HepG2 (cell line): ENCODE results near the gene ACAT2. TPM values are rescaled to one million over a fixed set of nuclear protein-coding genes. Genes with fewer than 3 reads are reported as not detected.

Source experiments
- ATAC-seq: fragments of 200-7000 bp; cut with Tn5 transposase; 3 replicates; pipeline ENCODE4 v1.9.1; 2020; ENCODE audit warnings: mild to moderate bottlenecking, moderate library complexity
- BruUV-seq: library from RNA; stranded (reverse); fragments of 400-500 nt; replicated peaks from 2 replicates; lab custom pipeline; 2021; lab: Mats Ljungman, UMichigan
- CTCF ChIA-PET: fragments of 300-600 bp; formaldehyde crosslinking; extraction: SDS; loops from one replicate; lab custom pipeline; 2021; ENCODE audit warnings: low total read pairs, inconsistent platforms, low intra/inter-chr PET ratio; lab: Yijun Ruan, JAX
- POLR2A ChIA-PET: fragments of 350-600 bp; sonication (Branson Sonifier 250); formaldehyde crosslinking; loops from one replicate; lab custom pipeline; 2020; ENCODE audit warnings: antibody characterized with exemption, inconsistent platforms; lab: Yijun Ruan, JAX
- DNase-seq: peaks from one replicate; pipeline ENCODE4 v3.0.0-alpha.2; 2015; ENCODE audit warnings: low spot score
- FAIRE-seq: peaks from 3 replicates; lab custom pipeline; 2011; peaks lifted over from hg19 to GRCh38; lab: Jason Lieb, UNC
- H2AFZ ChIP-seq: one replicate; pipeline ENCODE4 v1.6.1; 2011; ENCODE audit warnings: low read length, inconsistent platforms
- H3K27ac ChIP-seq: fragments of 300-600 bp; 3 replicates; pipeline ENCODE4 v1.8.0; 2011; ENCODE audit warnings: mixed run types, mild to moderate bottlenecking, mixed read lengths, low read length, inconsistent platforms; ENCODE audit not compliant: insufficient read depth; ENCODE audit errors: extremely low read length
- H3K27me3 ChIP-seq, 2 experiments: fragments of 200-600 bp in 1 of 2; 2 replicates in 1 of 2; 3 replicates in 1 of 2; pipeline versions ENCODE4 v1.6.0 to v1.8.0; 2011; ENCODE audit warnings: low read length in 2 of 2, mild to moderate bottlenecking in 2 of 2, moderate library complexity in 2 of 2, inconsistent platforms in 1 of 2; ENCODE audit not compliant: insufficient read depth in 2 of 2, control insufficient read depth in 1 of 2
- H3K36me3 ChIP-seq, 2 experiments: fragments of 200-600 bp in 1 of 2; replicated peaks in 1 of 2; 2 replicates in 1 of 2; 3 replicates in 1 of 2; pipeline versions ENCODE4 v1.5.1 to v1.8.0; 2011; ENCODE audit warnings: low read length in 2 of 2, inconsistent platforms in 1 of 2; ENCODE audit not compliant: insufficient read depth in 2 of 2, control insufficient read depth in 1 of 2
- H3K4me1 ChIP-seq: 2 replicates; pipeline ENCODE4 v1.5.1; 2012; ENCODE audit warnings: low read length, inconsistent platforms; ENCODE audit not compliant: insufficient read depth
- H3K4me2 ChIP-seq: 2 replicates; pipeline ENCODE4 v1.6.0; 2011; ENCODE audit warnings: low read depth, low read length, inconsistent platforms
- H3K4me3 ChIP-seq, 3 experiments: fragments of 200-600 bp in 1 of 3; sonication (generic), shearing (Covaris generic) in 1 of 3; replicated peaks in 1 of 3; 2 replicates each; pipeline ENCODE4 v1.5.1; 2011 to 2016; ENCODE audit warnings: low read length in 3 of 3, inconsistent platforms in 2 of 3, low read depth in 2 of 3, mild to moderate bottlenecking in 2 of 3, control low read depth in 1 of 3, mixed read lengths in 1 of 3; ENCODE audit not compliant: insufficient read depth in 1 of 3
- H3K79me2 ChIP-seq: one replicate; pipeline ENCODE4 v1.6.1; 2011; ENCODE audit warnings: low read length, inconsistent platforms; ENCODE audit not compliant: insufficient read depth
- H3K9ac ChIP-seq: 2 replicates; pipeline ENCODE4 v1.6.0; 2011; ENCODE audit warnings: mild to moderate bottlenecking, low read depth, low read length, inconsistent platforms; ENCODE audit not compliant: insufficient read depth
- H3K9me3 ChIP-seq: 2 replicates; pipeline ENCODE4 v1.5.1; 2012; ENCODE audit warnings: mild to moderate bottlenecking, low read length
- H4K20me1 ChIP-seq: 2 replicates; pipeline ENCODE4 v1.6.0; 2011; ENCODE audit warnings: inconsistent platforms, mild to moderate bottlenecking, low read length, moderate library complexity; ENCODE audit not compliant: insufficient read depth
- ADNP ChIP-seq: sonication (generic); formaldehyde crosslinking; IDR thresholded peaks from 2 replicates; pipeline ENCODE4 v1.4.0; 2020; ENCODE audit warnings: missing genetic modification reagents
- ATF4 ChIP-seq, 2 experiments: fragments of 450-650 bp in 1 of 2; sonication (generic) in 1 of 2; formaldehyde crosslinking; IDR thresholded peaks; 2 replicates each; pipeline versions ENCODE4 v1.5.0 to v1.8.0; 2020 to 2022; ENCODE audit warnings: mild to moderate bottlenecking in 1 of 2, missing genetic modification reagents in 1 of 2
- CC2D1A ChIP-seq: sonication (generic); formaldehyde crosslinking; IDR thresholded peaks from 2 replicates; pipeline ENCODE4 v1.8.1; 2023; ENCODE audit warnings: mild to moderate bottlenecking, missing genetic modification reagents
- HDAC1 ChIP-seq: sonication (generic); formaldehyde crosslinking; IDR thresholded peaks from 2 replicates; pipeline ENCODE4 v1.5.1; 2020; ENCODE audit warnings: mild to moderate bottlenecking, missing genetic modification reagents
- HHEX ChIP-seq: IDR thresholded peaks from 2 replicates; pipeline ENCODE4 v1.6.1; 2016; ENCODE audit warnings: control low read depth
- HNRNPH1 ChIP-seq: fragments of 200-400 bp; formaldehyde crosslinking; optimal IDR thresholded peaks from 2 replicates; pipeline ENCODE3; 2017; ENCODE audit warnings: mild to moderate bottlenecking, low read depth, low read length
- MAFF ChIP-seq: IDR thresholded peaks from 2 replicates; pipeline ENCODE4 v1.6.1; 2011; ENCODE audit warnings: low read depth, low read length, improper control_type of control experiment
- NFIB ChIP-seq: sonication (generic); formaldehyde crosslinking; IDR thresholded peaks from 2 replicates; pipeline ENCODE4 v1.9.0; 2021; ENCODE audit warnings: missing genetic modification reagents, mild to moderate bottlenecking, borderline replicate concordance
- NFKB2 ChIP-seq: sonication (generic); formaldehyde crosslinking; IDR thresholded peaks from 2 replicates; pipeline ENCODE4 v1.4.0; 2020; ENCODE audit warnings: missing genetic modification reagents, borderline replicate concordance
- NFRKB ChIP-seq: fragments of 450-650 bp; IDR thresholded peaks from 2 replicates; pipeline ENCODE4 v1.6.1; 2017
- PHF8 ChIP-seq: sonication (generic); formaldehyde crosslinking; IDR thresholded peaks from 2 replicates; pipeline ENCODE4 v1.5.0; 2020; ENCODE audit warnings: missing genetic modification reagents
- SNRNP70 ChIP-seq: fragments of 200-400 bp; formaldehyde crosslinking; IDR thresholded peaks from 2 replicates; pipeline ENCODE4 v1.6.1; 2017; ENCODE audit warnings: mild to moderate bottlenecking, low read depth, low read length, moderate library complexity
- TBX3 ChIP-seq: fragments of 450-650 bp; IDR thresholded peaks from 2 replicates; pipeline ENCODE4 v1.6.1; 2017; ENCODE audit warnings: antibody characterized with exemption, mild to moderate bottlenecking, inconsistent platforms, borderline replicate concordance
- ZC3H4 ChIP-seq: sonication (generic); formaldehyde crosslinking; IDR thresholded peaks from 2 replicates; pipeline ENCODE4 v1.4.0; 2020; ENCODE audit warnings: missing genetic modification reagents, borderline replicate concordance
- ZNF557 ChIP-seq: sonication (generic); formaldehyde crosslinking; IDR thresholded peaks from 2 replicates; pipeline ENCODE4 v1.4.0; 2020; ENCODE audit warnings: missing genetic modification reagents
- ZNF564 ChIP-seq: sonication (generic); formaldehyde crosslinking; IDR thresholded peaks from 2 replicates; pipeline ENCODE4 v1.8.1; 2023; ENCODE audit warnings: mild to moderate bottlenecking, missing genetic modification reagents
- ZNF644 ChIP-seq: IDR thresholded peaks from 2 replicates; pipeline ENCODE4 v1.6.1; 2016; ENCODE audit warnings: low read depth
- ZNF768 ChIP-seq: sonication (generic); formaldehyde crosslinking; IDR thresholded peaks from 2 replicates; pipeline ENCODE4 v1.4.0; 2020; ENCODE audit warnings: missing genetic modification reagents
- ZNF83 ChIP-seq: sonication (generic); formaldehyde crosslinking; IDR thresholded peaks from 2 replicates; pipeline ENCODE4 v1.4.0; 2020; ENCODE audit warnings: missing genetic modification reagents, mild to moderate bottlenecking, borderline replicate concordance
- ZSCAN12 ChIP-seq: sonication (generic); formaldehyde crosslinking; IDR thresholded peaks from 2 replicates; pipeline ENCODE4 v1.9.0; 2021; ENCODE audit warnings: mild to moderate bottlenecking, missing genetic modification reagents
- WGBS: methylation state at CpG from one replicate; pipeline ENCODE4 v1.1.6; 2017; ENCODE audit warnings: low lambda C conversion rate; 5-methylcytosine and 5-hydroxymethylcytosine counted together
- in situ Hi-C: cut with HindIII; loops from 2 replicates; pipeline ENCODE4 v1.10.0; 2017; ENCODE audit warnings: low pct_unique_long_range_greater_than_20kb; ENCODE audit not compliant: extremely low pct_ligation_motif_present
- intact Hi-C: fragments of 100-400 bp; cut with micrococcal nuclease; formaldehyde crosslinking; loops from one replicate; pipeline ENCODE4 v1.10.0; 2022; ENCODE audit not compliant: unreplicated experiment
- polyA plus RNA-seq, 8 experiments: library from polyadenylated mRNA; depleted of rRNA in 3 of 8; stranded (reverse) in 7 of 8; unstranded in 1 of 8; fragments of >200 nt; fragmentation: Illumina TruSeq in 4 of 8; extraction: Trizol in 4 of 8; gene quantifications; 2 replicates each; pipeline versions ENCODE4 v1.2.1 to v1.2.3, GENCODE V29; 2011 to 2016; ENCODE audit warnings: low read depth in 4 of 8, missing spikeins in 1 of 8, mixed read lengths in 1 of 8; ENCODE audit not compliant: insufficient read depth in 1 of 8
- total RNA-seq, 5 experiments: library from RNA; depleted of rRNA; stranded (reverse); fragments of >200 nt; fragmentation: Illumina TruSeq; extraction: Trizol; gene quantifications; 2 replicates each; pipeline ENCODE4 v1.2.3, GENCODE V29; 2016; ENCODE audit warnings: low read depth in 1 of 5
- TF ChIP-seq, protein P1 (sequence below): sonication (generic); formaldehyde crosslinking; IDR thresholded peaks from 2 replicates; pipeline ENCODE4 v1.4.0; 2020; ENCODE audit warnings: missing genetic modification reagents

Gene ACAT2
- total and polyA plus RNA-seq, 2 of the 13 experiments (the other 11 are each of a cell fraction or from before 2014, with no cell fraction given), result 121 to 534 TPM

DNA sequence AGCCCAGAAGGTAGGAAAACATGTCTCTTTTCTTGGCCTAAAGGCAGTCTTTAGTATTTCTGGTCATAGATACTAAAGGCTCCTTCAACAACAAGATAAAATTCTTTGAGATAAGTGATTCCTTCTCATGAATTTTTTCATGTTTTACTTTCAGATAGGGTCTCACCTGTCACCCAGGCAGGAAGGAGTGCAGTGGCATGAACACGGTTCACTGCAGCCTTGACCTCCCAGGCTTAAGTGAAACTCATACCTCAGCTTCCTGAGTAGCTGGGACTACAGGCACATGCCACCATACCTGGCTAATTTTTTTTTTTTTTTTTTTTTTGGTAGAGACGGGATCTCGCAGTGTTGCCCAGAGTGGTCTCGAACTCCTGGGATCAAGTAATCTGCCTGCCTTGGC, 47.3 kb downstream of the ACAT2 start (continued):
- TF ChIP-seq ZNF557 (CRISPR knock-in tag) (no peak), ADNP (CRISPR knock-in tag) (no peak)

DNA sequence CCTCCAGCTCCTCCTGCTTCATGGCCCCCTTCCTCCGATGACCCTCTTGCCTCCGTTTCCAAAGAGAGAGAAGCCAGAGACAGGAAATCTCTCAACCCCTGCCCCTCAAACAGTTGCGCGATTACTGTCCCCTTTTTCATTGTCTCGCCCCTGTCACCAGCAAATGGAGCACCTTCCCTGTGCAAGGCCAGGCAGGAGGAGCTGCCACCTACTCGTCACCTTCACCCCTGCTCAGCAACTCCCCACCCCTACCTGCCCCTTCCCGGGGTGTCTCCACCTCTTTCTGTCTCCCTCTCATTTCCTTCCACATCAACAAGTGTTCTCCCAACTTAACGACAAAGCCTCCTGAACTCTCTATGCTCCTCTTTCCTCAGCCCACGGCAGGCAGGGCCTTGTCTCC, 51.9 kb downstream of the ACAT2 start:
- no peak overlapping the region for H3K4me3 ChIP-seq
- peaks cover 3 to 43% of the 10 kb centered on the region in 2 experiments; a peak in 4 of 5 replicates for H3K27me3 ChIP-seq
- H3K4me1 ChIP-seq, result no peaks in the 10 kb centered on the region
- no peak for DNase-seq
- no peak for ATAC-seq
- ChIA-PET POLR2A (no interaction called here), CTCF (no interaction called here)
- TF ChIP-seq HHEX (CRISPR knock-in tag) (no peak), CC2D1A (CRISPR knock-in tag) (no peak), ZNF644 (CRISPR knock-in tag) (no peak), SNRNP70 (no peak), HNRNPH1 (no peak), NFKB2 (CRISPR knock-in tag) (no peak), NFIB (CRISPR knock-in tag) (no peak), ZNF768 (no peak), ZC3H4 (CRISPR knock-in tag) (no peak), TBX3 (no peak), ATF4 (CRISPR knock-in tag; IDR thresholded peaks at IDR 0.05) (no peak), MAFF (no peak), PHF8 (CRISPR knock-in tag) (no peak), NFRKB (no peak), ZSCAN12 (no peak), HDAC1 (no peak), ZNF83 (CRISPR knock-in tag) (no peak), ZNF564 (CRISPR knock-in tag) (no peak)
- TF ChIP-seq, protein P1, sequence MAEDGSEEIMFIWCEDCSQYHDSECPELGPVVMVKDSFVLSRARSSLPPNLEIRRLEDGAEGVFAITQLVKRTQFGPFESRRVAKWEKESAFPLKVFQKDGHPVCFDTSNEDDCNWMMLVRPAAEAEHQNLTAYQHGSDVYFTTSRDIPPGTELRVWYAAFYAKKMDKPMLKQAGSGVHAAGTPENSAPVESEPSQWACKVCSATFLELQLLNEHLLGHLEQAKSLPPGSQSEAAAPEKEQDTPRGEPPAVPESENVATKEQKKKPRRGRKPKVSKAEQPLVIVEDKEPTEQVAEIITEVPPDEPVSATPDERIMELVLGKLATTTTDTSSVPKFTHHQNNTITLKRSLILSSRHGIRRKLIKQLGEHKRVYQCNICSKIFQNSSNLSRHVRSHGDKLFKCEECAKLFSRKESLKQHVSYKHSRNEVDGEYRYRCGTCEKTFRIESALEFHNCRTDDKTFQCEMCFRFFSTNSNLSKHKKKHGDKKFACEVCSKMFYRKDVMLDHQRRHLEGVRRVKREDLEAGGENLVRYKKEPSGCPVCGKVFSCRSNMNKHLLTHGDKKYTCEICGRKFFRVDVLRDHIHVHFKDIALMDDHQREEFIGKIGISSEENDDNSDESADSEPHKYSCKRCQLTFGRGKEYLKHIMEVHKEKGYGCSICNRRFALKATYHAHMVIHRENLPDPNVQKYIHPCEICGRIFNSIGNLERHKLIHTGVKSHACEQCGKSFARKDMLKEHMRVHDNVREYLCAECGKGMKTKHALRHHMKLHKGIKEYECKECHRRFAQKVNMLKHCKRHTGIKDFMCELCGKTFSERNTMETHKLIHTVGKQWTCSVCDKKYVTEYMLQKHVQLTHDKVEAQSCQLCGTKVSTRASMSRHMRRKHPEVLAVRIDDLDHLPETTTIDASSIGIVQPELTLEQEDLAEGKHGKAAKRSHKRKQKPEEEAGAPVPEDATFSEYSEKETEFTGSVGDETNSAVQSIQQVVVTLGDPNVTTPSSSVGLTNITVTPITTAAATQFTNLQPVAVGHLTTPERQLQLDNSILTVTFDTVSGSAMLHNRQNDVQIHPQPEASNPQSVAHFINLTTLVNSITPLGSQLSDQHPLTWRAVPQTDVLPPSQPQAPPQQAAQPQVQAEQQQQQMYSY (CRISPR knock-in tag), result no peak
- H3K9me3 ChIP-seq, result no peaks in the 10 kb centered on the region
- no peak for FAIRE-seq
- no peak overlapping the region for H3K4me2 ChIP-seq
- BruUV-seq, result no TSS peak
- H4K20me1 ChIP-seq, result no peaks in the 10 kb centered on the region
- H3K9ac ChIP-seq, result no peak overlapping the region
- H3K27ac ChIP-seq, result no peak overlapping the region
- in situ Hi-C loops (no loop called here), intact Hi-C loops (no loop called here)
- H3K79me2 ChIP-seq, result no peaks in the 10 kb centered on the region
- H3K36me3 ChIP-seq, result no peaks in the 10 kb centered on the region
- 55% methylated on average over 9 of the region's 9 CpGs for WGBS
- no peak overlapping the region for H2AFZ ChIP-seq
